ENCODE results near the gene TRIM40.

GRCh38 chr6:30180145-30180544 is 44.2 kb downstream of the TRIM40 start:
- TF ChIP-seq POLR2A (IDR thresholded peaks at IDR 0.05; ENCODE audit: low read depth, low read length) (no peak), TAF1 (IDR thresholded peaks at IDR 0.05; ENCODE audit: low read depth, low read length) (no peak), POLR2AphosphoS5 (IDR thresholded peaks at IDR 0.05; ENCODE audit: low read depth, low read length) (no peak)

All from GM12891 (cell line).